GM19193 (cell line): Measurements from ENCODE around the gene CDC42EP1.

Experiments used
- POLR2A ChIP-seq: IDR thresholded peaks from 4 replicates; pipeline ENCODE4 v1.6.1; 2011; ENCODE audit not compliant: insufficient read depth, insufficient read length; ENCODE audit errors: extremely low read depth

CDC42EP1 gene

DNA sequence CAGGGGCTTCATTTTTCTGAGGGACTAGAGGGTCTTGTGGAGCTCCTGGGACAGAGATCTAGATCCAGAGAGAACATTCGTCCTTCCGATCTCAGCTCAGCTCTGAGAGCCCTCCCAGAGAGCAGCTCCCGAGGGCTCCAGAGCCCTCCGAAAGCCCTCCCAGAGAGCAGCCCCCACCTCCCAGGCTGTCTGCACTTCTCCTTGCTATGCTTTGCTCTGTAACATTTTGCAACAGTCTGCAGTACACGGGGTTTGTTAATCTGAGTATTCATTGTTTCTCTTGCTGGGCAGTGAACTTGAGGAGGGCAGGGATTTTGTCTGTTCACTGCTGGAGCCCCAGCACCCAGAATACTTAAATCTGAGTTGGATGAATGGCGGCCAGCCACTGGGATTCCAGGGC lies 50.9 kb downstream of the CDC42EP1 start:
- no peak for TF ChIP-seq POLR2A

DNA sequence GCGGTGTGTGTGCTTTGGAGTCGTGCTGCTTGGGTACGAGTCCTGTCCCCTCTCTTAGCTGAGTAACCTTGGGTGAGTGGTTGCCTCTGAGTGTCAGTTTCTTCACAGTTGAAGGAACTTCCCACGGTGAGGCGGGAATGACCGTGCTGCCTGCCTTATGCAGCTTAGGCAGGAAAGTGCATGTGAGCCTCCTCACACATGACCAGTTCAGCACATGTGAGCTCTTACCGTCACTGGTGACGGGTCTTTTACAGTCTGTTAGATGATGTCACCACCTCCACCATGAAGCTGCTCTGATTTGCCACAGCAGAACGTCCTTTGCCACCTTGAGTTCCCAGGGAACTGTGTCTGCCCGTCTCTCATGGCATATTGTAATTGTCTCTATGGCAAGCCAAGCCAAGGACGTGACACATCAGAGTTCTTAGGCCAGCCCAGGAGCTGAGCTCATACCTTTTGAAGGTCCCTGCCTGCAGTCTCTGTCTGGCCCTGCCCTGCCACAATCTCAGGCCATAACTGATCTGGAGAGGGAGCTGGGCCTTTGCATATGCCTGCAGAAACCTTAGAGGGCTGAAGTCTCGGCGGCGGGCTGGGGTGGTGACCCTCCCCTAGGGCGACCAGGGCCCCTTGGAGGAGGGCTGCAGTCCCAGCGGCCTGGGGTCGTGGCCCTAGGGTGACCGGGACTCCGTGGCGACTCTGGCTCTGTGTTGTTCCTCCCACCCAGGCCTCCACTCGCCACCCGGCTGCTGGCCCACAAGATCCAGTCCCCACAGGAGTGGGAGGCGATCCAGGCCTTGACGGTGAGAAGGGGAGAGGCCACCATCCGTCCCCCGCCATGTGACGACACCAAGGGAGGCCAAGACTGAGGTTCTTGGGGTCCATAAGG lies 56.2 kb downstream of the CDC42EP1 start:
- no peak for TF ChIP-seq POLR2A

DNA sequence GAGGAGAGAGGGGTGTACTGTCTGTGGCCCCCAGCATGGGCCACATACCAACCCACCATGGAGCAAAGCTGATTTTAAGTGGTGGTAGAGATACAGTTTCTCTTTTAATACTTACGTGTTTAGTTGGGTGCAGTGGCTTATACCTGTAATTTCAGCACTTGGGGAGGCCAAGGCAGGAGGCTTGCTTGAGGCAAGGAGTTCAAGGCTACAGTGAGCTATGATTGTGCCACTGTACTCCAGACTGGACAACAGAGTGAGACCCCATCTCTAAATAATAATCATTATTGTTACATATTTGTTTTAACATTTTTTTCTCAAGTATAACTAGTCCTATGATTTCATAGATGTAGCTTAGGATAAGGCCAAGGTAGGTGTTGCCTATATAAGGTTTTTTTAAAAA lies 57.2 kb downstream of the CDC42EP1 start:
- no peak for TF ChIP-seq POLR2A

DNA sequence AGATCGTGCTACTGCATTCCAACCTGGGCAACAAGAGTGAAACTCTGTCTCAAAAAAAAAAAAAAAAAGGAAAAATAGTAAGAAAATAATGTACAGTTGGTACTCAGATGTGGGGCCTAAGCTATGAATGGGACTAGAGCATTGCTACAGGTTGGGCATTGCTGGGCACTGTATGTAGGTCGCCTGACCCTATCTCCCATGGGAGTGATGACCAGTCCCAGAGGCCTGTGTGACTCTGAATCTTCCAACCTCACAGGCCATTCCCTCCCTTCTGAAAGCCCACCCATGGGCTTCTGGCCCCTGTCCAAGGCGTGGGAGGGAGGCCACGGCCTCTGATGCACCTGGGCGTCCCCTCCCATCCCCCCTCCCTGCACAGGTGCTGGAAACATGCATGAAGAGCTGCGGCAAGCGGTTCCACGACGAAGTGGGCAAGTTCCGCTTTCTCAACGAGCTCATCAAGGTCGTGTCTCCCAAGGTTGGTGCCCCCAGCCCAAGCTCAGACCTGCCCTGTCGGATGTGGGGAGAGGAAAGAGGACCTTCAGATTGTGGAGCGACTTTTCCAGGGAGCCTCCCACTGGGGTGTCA lies 57.9 kb downstream of the CDC42EP1 start:
- no peak for TF ChIP-seq POLR2A

DNA sequence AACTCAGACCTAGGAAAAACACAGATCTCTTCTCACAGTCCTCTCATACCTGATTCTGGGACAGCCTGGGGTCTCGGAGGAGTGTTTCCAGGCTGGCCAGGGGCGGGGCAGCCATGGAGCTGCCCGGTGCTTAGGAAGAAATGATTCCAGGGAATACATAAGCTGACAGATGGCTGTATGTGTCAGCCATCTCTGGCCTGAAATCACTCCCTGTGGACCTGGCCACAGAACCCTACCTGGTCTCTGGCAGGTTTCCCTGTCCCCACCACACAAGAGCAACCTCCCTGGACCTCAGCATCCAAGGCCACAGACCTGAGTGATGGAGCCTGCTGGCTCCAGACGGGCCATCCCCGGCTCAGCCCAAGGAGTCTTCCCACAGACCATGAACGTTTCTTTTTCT lies 58.4 kb downstream of the CDC42EP1 start:
- TF ChIP-seq POLR2A, result no peak
